SKM-1 treated with dmso at 0.1 percent for 144 hours (cell line): ENCODE data around the gene OSBPL5.
A peak's percentile ranks its signal among the peaks of the same experiment; 100 is the strongest.

Source experiments
- DNase-seq: peaks from one replicate; lab custom pipeline; 2025; ENCODE audit not compliant: unreplicated experiment; lab: John Stamatoyannopoulos, UW

Gene OSBPL5

DNA sequence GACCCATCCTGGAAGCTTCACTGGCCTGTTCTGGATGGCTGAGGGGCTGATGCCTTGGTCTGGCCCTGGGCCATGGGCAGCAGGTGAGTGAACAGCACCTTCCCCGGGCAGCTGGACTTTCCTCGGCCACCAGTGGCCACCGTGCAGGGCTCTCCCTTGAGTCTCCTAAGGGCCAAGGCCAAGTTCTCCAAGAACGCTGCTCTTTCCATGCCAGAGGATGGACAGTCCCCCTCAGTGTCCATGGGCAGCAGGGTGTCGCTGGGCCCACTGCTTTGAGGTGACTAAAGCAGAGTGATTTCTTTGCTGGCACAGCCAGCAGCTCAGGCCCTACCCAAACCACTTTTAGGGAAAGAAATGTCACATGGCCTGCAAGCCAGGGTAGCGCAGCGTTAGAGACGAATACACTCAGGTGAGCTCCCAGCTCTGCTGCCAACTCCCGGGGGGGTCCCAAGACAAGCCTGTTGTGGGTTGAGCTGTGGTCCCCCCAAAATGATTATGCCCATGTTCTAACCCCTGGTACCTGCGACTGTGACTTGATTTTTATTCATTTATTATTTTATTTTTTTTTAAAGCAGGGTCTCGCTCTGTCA is 104.6 kb downstream of the OSBPL5 start:
- no peak for DNase-seq

DNA sequence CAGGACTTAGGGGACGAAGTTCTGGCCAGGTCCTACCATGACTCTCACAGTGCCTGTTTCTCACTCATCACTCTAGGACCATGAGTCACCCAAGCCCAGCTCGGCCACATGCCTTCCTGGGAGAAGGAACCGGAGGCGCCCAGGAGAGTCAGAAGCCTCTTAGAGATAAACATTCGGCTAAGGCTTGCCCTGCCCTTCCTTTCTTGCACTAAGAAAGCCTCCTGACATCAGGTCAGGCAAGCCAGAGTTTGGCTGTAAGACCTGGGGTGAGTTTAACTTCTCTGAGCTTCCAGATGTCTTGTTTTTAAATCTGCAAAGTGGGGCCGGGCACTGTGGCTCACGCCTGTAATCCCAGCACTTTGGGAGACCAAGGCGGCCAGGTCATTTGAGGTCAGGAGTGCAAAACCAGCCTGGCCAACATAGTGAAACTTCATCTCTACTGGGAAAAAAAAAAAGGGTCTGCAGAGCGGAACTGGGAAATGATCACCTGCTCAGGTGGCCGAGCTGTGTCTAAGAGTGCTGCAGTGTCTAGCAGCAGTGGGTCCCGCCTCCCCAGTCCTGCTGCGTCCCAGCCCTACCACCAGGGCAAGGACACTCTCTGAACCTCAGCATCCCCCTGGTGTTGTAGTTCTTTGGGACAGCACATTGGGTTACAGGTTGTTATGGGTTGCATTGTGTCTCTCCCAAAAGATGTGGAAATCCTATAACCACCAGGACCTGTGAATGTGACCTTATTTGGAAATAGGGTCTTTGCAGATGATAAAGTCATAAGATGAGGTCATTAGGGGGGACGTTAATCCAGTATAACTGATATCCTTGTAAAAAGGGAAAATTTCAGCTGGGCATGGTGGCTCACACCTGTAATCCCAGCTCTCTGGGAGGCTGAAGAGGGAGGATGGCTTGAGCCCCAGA is 106.1 kb downstream of the OSBPL5 start:
- DNase-seq, result no peak

- peak; percentile 93 for DNase-seq
Measured at GRCh38 chr11:3057069-3057963, 107.8 kb downstream of the OSBPL5 start, which contains the start of gene CARS1. TSS of gene CARS1 (minus strand) at chr11:3057423. CDS start at chr11:3057367, 56 bp downstream.

DNA sequence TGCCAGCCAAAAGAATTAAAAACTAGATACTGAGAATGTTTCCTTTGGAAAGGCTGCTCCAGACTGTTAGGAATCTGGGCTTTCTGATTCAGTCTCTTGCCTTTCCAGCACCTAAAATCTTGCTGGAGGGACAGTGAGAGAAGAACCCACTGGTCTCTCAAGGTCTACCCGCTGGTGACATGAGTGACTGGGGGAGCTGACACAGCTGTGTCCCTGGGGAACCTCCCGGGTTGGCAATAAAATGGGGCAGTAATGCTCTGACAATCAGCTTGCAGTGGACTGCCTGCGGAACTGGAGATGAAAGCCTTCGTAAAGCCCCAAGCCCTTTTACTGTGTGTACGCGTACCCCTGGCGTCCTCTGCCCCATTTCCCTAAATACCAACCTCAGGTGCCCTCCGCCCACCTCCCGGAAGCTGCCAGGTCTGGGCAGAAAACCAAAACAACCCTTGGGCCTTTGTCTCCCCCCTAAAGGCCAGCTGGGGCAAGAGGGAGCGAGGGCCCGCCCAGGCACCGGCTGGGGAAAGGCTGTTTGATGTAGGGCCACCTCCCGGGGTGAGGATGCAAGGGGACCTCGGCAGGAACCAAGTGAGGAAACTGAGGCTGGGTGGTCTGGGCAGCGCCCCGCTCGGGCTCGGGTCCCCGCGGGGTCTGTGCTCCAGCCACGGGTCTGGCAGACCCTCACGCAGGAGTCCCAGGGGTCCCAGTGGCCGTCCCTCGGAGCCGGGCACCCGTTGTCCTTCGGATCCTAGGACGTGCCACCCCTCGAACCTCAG is 108.6 kb downstream of the OSBPL5 start:
- DNase-seq, result no peak

- DNase-seq, result no peak
Measured at GRCh38 chr11:3055891-3056290, 109.2 kb downstream of the OSBPL5 start.

DNA sequence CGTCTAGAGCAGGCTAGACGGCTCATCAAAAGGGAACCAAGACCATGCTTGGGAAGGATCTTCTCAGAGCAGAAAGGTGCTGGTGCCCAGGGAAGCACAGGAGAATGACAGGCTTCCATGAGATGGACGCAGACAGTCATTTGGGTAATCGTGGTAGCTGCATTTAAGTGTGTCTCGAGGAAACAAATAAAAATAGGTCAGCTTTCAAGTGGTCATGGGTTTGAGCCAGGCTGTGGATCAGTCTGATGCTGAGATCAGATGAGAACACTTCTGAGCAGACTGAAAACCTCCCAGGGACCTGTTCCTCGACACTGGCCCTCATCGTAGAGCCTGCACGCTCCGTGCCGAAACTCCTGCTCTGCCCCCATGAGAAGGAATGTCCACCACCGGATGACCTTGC is 112.5 kb downstream of the OSBPL5 start:
- DNase-seq, result no peak

GRCh38 chr11:3052109-3052479 is 113.0 kb downstream of the OSBPL5 start:
- no peak for DNase-seq

DNA sequence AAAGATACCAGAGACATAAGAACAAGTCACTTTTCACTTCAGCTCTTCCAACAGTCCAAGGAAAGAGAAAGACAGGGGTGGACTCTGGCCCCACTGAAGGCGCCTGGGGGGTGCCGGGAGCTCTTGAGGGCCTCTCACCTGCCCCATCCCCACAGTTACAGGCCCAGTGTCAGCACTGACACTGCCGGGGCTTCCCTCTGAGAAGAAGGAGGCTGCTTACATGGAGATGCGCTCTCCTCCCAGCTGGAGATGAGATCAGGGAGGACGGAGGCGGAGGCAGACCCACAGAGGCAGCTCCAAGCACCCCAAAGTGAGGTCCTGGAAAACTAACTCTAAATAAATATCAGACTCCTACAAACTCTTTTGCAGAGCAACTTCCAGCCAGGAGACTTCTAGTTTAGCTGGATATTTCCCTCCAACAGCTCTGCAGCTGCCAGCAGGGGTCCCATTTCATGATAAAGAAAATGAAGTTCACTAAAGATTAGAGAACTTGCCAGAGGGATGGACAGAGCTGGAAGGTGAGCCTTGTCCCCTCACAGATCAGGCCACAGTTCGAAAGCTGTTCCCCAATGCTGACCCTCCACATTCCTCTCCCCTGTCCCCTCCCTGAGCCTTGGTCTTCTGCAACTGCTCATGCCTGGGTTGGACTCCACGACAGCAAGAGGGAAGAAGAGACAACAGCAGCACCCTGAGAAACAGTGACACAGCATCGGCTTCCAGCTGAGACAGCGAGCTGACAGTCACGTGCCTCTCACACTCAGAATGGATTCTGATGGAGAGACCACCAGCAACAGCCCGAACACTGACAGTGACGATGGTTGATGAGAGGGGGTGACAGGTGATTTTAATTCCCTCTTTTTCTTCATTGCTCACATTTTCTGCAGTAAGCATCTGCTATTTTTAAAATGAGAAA is 113.7 kb downstream of the OSBPL5 start:
- DNase-seq, result no peak

GRCh38 chr11:3050386-3051195 is 114.5 kb downstream of the OSBPL5 start:
- no peak for DNase-seq

- peak; percentile 70 for DNase-seq
Measured at GRCh38 chr11:3049430-3050243, 115.5 kb downstream of the OSBPL5 start.

DNA sequence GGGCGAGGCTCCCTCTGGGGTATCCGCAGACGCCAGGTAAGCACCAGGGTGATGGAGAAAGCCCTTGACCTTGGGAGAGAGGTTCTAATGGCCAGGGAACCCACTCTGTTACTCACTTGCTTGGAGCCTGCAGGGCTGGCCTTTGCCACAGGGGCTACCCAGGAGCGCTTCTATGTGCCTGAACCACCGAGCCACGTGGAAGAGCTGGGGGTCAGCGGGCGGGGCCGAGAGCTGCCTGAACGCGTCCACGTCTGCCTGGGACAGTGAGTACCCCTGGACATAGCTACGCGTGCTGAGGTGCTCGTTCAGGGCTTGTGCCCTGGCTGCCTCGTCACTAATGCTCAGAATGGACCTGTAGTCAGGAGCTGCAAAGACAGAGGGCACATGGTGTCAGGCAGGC is 117.5 kb downstream of the OSBPL5 start:
- no peak for DNase-seq

DNA sequence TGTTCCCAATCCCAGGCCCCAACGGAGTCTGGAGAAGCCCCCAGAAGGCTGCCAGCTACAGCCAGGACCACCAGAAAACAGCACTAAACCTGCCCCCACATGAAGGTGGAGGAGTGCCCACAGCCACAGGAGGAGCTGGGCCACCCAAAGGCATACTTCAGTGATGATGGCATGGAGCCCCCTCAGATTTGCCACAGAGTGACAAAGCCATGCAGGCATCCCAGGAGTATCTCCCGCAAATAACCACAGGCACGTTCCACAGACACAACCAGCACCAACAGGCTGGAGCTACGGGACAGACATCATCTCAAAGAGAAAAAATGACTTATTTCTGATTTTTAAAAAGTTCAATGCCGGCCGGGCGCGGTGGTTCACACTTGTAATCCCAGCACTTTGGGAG is 118.5 kb downstream of the OSBPL5 start:
- no peak for DNase-seq

DNA sequence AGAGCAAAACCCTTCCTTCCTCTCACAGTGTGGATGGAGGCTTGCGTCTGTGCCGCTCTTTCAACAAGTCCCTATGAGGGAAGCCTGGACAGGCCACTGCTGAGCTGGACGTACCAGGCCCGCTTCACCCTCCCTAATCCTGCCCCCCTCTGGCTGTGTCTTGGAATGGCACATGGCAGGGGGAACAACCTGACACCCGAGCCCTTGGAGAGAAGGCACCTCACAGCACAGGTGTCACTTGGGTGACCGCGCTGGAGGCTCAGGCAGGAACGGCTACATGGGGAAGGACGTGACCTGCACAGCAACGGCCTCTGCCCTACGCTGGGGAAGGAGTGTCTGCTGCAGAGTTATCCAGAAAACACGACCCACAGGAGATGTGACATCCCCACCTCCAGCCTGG is 118.9 kb downstream of the OSBPL5 start:
- no peak for DNase-seq

- DNase-seq, result no peak
Measured at GRCh38 chr11:3044915-3045314, 120.2 kb downstream of the OSBPL5 start.

DNA sequence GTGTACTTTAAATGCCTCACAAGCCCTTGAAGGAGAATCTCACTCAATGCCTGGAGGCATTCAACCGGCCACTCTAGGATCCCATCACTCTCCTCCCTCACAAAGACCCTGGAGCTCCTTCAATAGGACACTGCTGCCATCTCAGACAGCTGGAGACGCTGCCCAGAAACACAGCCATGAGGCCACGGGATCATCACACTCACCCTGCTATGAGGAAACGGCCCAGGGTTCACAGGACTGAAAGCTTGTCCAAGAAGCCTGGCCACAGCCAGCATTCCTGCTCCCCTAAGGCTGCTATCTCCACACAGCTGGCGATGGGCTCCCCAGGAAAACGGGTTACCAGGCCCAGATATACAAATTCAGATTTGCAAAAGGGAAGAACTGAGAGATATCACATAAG is 121.1 kb downstream of the OSBPL5 start:
- DNase-seq, result no peak

GRCh38 chr11:3043315-3043871 is 121.7 kb downstream of the OSBPL5 start:
- no peak for DNase-seq

- DNase-seq, result no peak
Measured at GRCh38 chr11:3042496-3043314, 122.4 kb downstream of the OSBPL5 start.
